Loucy (cell line): ENCODE results near the gene TCOF1.

Source experiments
- H2AFZ ChIP-seq: fragments of 200-600 bp; sonication (generic); 2 replicates; pipeline ENCODE4 v1.6.0; 2016; ENCODE audit warnings: antibody characterized with exemption, mild to moderate bottlenecking, low read length, moderate library complexity
- H3F3A ChIP-seq: fragments of 200-600 bp; 2 replicates; pipeline ENCODE4 v1.6.0; 2016; ENCODE audit warnings: antibody characterized with exemption, low read depth, mild to moderate bottlenecking
- H3K27me3 ChIP-seq: fragments of 200-600 bp; sonication (generic); 2 replicates; pipeline ENCODE4 v1.6.1; 2014; ENCODE audit warnings: low read length, mild to moderate bottlenecking; ENCODE audit not compliant: insufficient read depth, poor library complexity, severe bottlenecking
- H3K36me3 ChIP-seq: fragments of 200-600 bp; sonication (generic); 2 replicates; pipeline ENCODE4 v1.6.1; 2016; ENCODE audit warnings: low read length; ENCODE audit not compliant: insufficient read depth
- H3K4me1 ChIP-seq: fragments of 200-600 bp; sonication (generic); 2 replicates; pipeline ENCODE4 v1.5.1; 2014; ENCODE audit warnings: low read length, mild to moderate bottlenecking; ENCODE audit not compliant: insufficient read depth, poor library complexity, severe bottlenecking
- H3K4me2 ChIP-seq: fragments of 200-600 bp; sonication (generic); 2 replicates; pipeline ENCODE4 v1.6.0; 2014; ENCODE audit warnings: antibody characterized with exemption, low read length, low read depth, mild to moderate bottlenecking; ENCODE audit not compliant: poor library complexity, severe bottlenecking
- H3K4me3 ChIP-seq: fragments of 200-600 bp; sonication (generic); 2 replicates; pipeline ENCODE4 v1.5.1; 2014; ENCODE audit warnings: low read length, mild to moderate bottlenecking, mixed read lengths; ENCODE audit not compliant: poor library complexity, severe bottlenecking
- H3K79me2 ChIP-seq: fragments of 200-600 bp; sonication (generic); 2 replicates; pipeline ENCODE4 v1.6.1; 2014; ENCODE audit warnings: low read length; ENCODE audit not compliant: insufficient read depth
- H3K9ac ChIP-seq: fragments of 200-600 bp; sonication (generic); 2 replicates; pipeline ENCODE4 v1.6.0; 2014; ENCODE audit warnings: mild to moderate bottlenecking, low read depth, low read length, moderate library complexity; ENCODE audit not compliant: poor library complexity, severe bottlenecking
- H3K9me2 ChIP-seq: fragments of 200-600 bp; sonication (generic); replicated peaks from 2 replicates; pipeline ENCODE4 v1.6.1; 2016; ENCODE audit warnings: low read depth, low read length, mixed read lengths
- H3K9me3 ChIP-seq: fragments of 200-600 bp; sonication (generic); 2 replicates; pipeline ENCODE4 v1.6.1; 2014; ENCODE audit warnings: mild to moderate bottlenecking, antibody characterized with exemption, low read length, low read depth; ENCODE audit not compliant: insufficient read depth
- H4K20me1 ChIP-seq: fragments of 200-600 bp; sonication (generic); 2 replicates; pipeline ENCODE4 v1.6.0; 2014; ENCODE audit warnings: antibody characterized with exemption, low read length, mild to moderate bottlenecking; ENCODE audit not compliant: insufficient read depth, poor library complexity, severe bottlenecking
- EZH2phosphoT487 ChIP-seq: fragments of 200-600 bp; IDR thresholded peaks from 2 replicates; pipeline ENCODE4 v1.6.1; 2018; ENCODE audit warnings: antibody characterized with exemption, mild to moderate bottlenecking, moderate library complexity, borderline replicate concordance
- TF ChIP-seq, protein P1 (sequence below): fragments of 200-600 bp; sonication (generic); conservative IDR thresholded peaks from 2 replicates; pipeline ENCODE4 v1.5.1; 2014; ENCODE audit warnings: mild to moderate bottlenecking, antibody characterized with exemption, low read length

Gene TCOF1

DNA sequence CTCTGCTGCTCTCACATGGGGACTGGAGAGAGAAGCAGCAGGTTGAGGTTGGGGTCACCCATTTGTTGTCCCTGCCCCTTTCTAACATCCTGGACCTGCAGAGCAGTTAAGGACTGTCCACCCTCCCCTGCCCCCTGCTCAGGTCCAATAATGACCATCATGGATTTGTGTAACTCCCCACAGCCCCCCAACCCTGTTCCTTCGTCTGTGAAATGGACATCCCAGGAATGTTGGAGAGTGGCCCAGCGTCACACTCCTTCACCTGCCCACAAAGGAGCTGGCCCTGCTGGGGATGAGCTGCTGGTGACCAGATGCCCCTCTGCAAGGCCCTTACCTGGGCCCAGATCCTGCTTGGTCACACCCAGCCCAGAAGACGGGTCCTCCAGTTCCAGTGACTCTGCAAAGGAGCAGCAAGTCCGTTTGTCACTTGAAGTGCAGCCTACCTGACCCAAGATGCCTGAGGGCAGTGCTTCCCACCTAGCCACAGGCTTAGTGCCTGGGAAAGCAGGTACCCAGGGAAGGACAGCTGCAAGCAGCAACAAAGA, 44.8 kb downstream of the TCOF1 start:
- Histone ChIP-seq H2AFZ (no peak overlapping the region), H3K4me2 (no peak overlapping the region), H3K9me3 (no peaks in the 10 kb centered on the region), H3K9ac (no peak overlapping the region), H3K27me3 (no peaks in the 10 kb centered on the region), H3K79me2 (no peaks in the 10 kb centered on the region), H4K20me1 (no peaks in the 10 kb centered on the region), H3F3A (no peaks in the 10 kb centered on the region; the same call in 1 of the 2 replicates), H3K4me1 (peaks cover 17% of the 10 kb centered on the region), H3K4me3 (no peak overlapping the region), H3K36me3 (peaks cover 35% of the 10 kb centered on the region; the same call in 1 of the 2 replicates), H3K9me2 (no peaks in the 10 kb centered on the region)
- TF ChIP-seq, protein P1, sequence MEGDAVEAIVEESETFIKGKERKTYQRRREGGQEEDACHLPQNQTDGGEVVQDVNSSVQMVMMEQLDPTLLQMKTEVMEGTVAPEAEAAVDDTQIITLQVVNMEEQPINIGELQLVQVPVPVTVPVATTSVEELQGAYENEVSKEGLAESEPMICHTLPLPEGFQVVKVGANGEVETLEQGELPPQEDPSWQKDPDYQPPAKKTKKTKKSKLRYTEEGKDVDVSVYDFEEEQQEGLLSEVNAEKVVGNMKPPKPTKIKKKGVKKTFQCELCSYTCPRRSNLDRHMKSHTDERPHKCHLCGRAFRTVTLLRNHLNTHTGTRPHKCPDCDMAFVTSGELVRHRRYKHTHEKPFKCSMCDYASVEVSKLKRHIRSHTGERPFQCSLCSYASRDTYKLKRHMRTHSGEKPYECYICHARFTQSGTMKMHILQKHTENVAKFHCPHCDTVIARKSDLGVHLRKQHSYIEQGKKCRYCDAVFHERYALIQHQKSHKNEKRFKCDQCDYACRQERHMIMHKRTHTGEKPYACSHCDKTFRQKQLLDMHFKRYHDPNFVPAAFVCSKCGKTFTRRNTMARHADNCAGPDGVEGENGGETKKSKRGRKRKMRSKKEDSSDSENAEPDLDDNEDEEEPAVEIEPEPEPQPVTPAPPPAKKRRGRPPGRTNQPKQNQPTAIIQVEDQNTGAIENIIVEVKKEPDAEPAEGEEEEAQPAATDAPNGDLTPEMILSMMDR: no peak
- no peak for TF ChIP-seq EZH2phosphoT487

DNA sequence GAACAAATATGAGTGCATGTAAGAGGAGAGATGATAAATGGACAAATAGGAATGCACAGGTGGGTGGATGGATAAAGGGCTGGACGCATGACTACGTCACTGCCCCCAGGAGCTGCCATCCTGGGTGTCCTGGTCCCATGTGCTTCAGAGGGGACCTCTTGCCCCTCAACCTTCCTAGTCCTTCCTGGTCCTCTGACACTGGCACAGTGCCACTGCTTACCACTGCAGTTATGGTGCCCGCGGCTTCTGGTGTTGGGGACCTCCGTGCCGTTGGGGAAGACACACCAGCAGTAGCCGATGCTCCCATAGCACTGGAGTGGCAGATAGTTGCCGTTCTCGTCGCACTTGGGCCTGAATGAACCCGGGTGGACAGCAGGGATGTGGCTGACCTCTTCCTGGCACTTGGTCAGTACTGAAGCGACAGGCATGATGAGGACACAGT, 45.4 kb downstream of the TCOF1 start:
- no peaks in the 10 kb centered on the region; the same call in 1 of the 2 replicates for H3F3A ChIP-seq

DNA sequence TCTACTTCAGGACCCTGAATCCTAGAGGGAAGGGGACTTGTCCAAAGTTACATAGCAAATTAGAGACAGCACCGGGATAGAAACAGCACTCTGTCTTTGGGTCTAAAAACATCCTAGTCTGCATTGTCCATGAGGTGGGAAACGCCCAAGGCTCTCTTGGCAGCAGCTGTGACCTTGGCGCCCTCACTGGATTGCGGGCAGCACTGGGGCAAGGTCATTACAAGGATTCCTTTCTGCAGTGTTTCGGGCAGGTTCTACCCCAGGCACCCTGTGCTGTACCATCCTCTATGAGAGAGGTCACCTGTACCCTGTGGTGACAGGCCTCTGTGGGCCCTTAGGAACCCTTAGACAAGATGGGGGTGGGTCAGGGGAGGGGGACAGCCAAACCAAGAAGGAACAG, 46.6 kb downstream of the TCOF1 start:
- H3K79me2 ChIP-seq: no peaks in the 10 kb centered on the region
- H3K9me3 ChIP-seq: no peaks in the 10 kb centered on the region
- peaks cover 16% of the 10 kb centered on the region; the same call in 1 of the 2 replicates for H3K36me3 ChIP-seq
- no peaks in the 10 kb centered on the region; the same call in 1 of the 2 replicates for H3F3A ChIP-seq
- no peak overlapping the region for H3K4me2 ChIP-seq
- no peak overlapping the region for H3K9ac ChIP-seq
- no peaks in the 10 kb centered on the region for H3K27me3 ChIP-seq
- H3K4me3 ChIP-seq: no peak overlapping the region
- TF ChIP-seq, protein P1: no peak
- no peak for TF ChIP-seq EZH2phosphoT487
- peaks cover 17% of the 10 kb centered on the region for H3K4me1 ChIP-seq
- no peak overlapping the region for H2AFZ ChIP-seq
- H4K20me1 ChIP-seq: no peaks in the 10 kb centered on the region
- H3K9me2 ChIP-seq: no peaks in the 10 kb centered on the region

More for the DNA sequence above, 45.4 kb downstream of the TCOF1 start:
- H3K36me3 ChIP-seq: peaks cover 28% of the 10 kb centered on the region; the same call in 1 of the 2 replicates
- H3K9ac ChIP-seq: no peak overlapping the region
- no peaks in the 10 kb centered on the region for H3K79me2 ChIP-seq
- no peak overlapping the region for H3K4me3 ChIP-seq
- no peak overlapping the region for H3K4me2 ChIP-seq
- H4K20me1 ChIP-seq: no peaks in the 10 kb centered on the region
- H3K4me1 ChIP-seq: peaks cover 17% of the 10 kb centered on the region
- H3K27me3 ChIP-seq: no peaks in the 10 kb centered on the region
- H3K9me2 ChIP-seq: no peaks in the 10 kb centered on the region
- TF ChIP-seq EZH2phosphoT487: no peak
- TF ChIP-seq, protein P1: no peak
- no peak overlapping the region for H2AFZ ChIP-seq
- H3K9me3 ChIP-seq: no peaks in the 10 kb centered on the region
